ENCODE data around the gene OSBPL1A. TPM values are rescaled to one million over a fixed set of nuclear protein-coding genes. Genes with fewer than 3 reads are reported as not detected.

The OSBPL1A gene
- total and polyA plus RNA-seq, 2 of the 8 experiments (the other 6 are each of a cell fraction or from before 2014, with no cell fraction given), result 53.2 to 74.9 TPM

GRCh38 chr18:24127735-24128134, 269.9 kb downstream of the OSBPL1A start:
- no peak overlapping the region for H3K23ac ChIP-seq (ENCODE audit: insufficient read length)
- no peaks in the 10 kb centered on the region for H3K9me3 ChIP-seq (ENCODE audit: insufficient read depth in 2 of 2, low read depth in 1 of 2, low read length in 1 of 2)
- TF ChIP-seq USF2 (IDR thresholded peaks at IDR 0.05; ENCODE audit: low read length) (no peak), RBBP5 (IDR thresholded peaks at IDR 0.05; ENCODE audit: borderline replicate concordance, low read depth, low read length) (no peak), CTCF (IDR thresholded peaks at IDR 0.05; ENCODE audit: control extremely low read depth in 1 of 3, insufficient read depth in 1 of 3, low read depth in 1 of 3, low read length in 3 of 3) (no peak), CEBPB (IDR thresholded peaks at IDR 0.05; ENCODE audit: low read depth, low read length) (no peak), TAF7 (optimal IDR thresholded peaks at IDR 0.05; ENCODE audit: borderline replicate concordance, low read depth, low read length) (no peak), JUND (IDR thresholded peaks at IDR 0.05; ENCODE audit: low read length) (no peak), TEAD4 (IDR thresholded peaks at IDR 0.05; ENCODE audit: low read depth, low read length) (no peak), HDAC6 (IDR thresholded peaks at IDR 0.05; ENCODE audit: low read depth, low read length) (no peak), ZNF274 (IDR thresholded peaks at IDR 0.05; ENCODE audit: borderline replicate concordance, extremely low read depth, low read length) (no peak), SIN3A (conservative IDR thresholded peaks at IDR 0.05 in 1 of 2, IDR thresholded peaks at IDR 0.05 in 1 of 2; ENCODE audit: low read depth in 1 of 2, low read length in 2 of 2) (no peak)
- no peaks in the 10 kb centered on the region for H3K79me2 ChIP-seq (ENCODE audit: control insufficient read depth in 1 of 2, insufficient read depth in 2 of 2, low read length in 2 of 2)
- H3K4ac ChIP-seq (replicated peaks; ENCODE audit: insufficient read length, low read depth, low read length), result no peak overlapping the region
- H3K14ac ChIP-seq (ENCODE audit: insufficient read length), result no peak overlapping the region
- H3K18ac ChIP-seq (ENCODE audit: extremely low read depth, low read length), result no peak overlapping the region
- H3K4me3 ChIP-seq (ENCODE audit: extremely low read depth in 1 of 4, insufficient read depth in 2 of 4, low read depth in 3 of 4, low read length in 4 of 4), result no peak overlapping the region
- H4K91ac ChIP-seq (replicated peaks; ENCODE audit: insufficient read length, low read length), result no peak overlapping the region
- no peak overlapping the region for H2AK5ac ChIP-seq (ENCODE audit: low read depth, low read length)
- no peaks in the 10 kb centered on the region for H4K20me1 ChIP-seq (replicated peaks in 1 of 2; ENCODE audit: control insufficient read depth in 1 of 2, insufficient read depth in 2 of 2, low read length in 2 of 2)
- no peaks in the 10 kb centered on the region for H3K79me1 ChIP-seq (ENCODE audit: low read depth, low read length)
- no peak overlapping the region for H3K9ac ChIP-seq (replicated peaks in 1 of 4; ENCODE audit: extremely low read depth in 1 of 4, low read depth in 3 of 4, low read length in 3 of 4)
- 85% methylated on average over 3 of the region's 3 CpGs; no CpG with 5 or more reads in 1 of the 2 experiments for WGBS, 2 experiments (ENCODE audit: extremely low coverage in 1 of 2, insufficient coverage in 1 of 2, insufficient read length in 1 of 2, insufficient replicate concordance in 2 of 2, low coverage in 1 of 2, low lambda C conversion rate in 2 of 2, missing lambda C conversion rate in 1 of 2)
- H2BK12ac ChIP-seq (ENCODE audit: low read depth, low read length), result no peak overlapping the region
- no peak overlapping the region for H4K5ac ChIP-seq (ENCODE audit: insufficient read length, low read depth, low read length)
- H2AFZ ChIP-seq (ENCODE audit: low read length), result no peak overlapping the region
- no peak overlapping the region for H4K8ac ChIP-seq (ENCODE audit: extremely low read depth, insufficient read depth, low read length)
- no peak overlapping the region for H2BK20ac ChIP-seq (ENCODE audit: low read length)
- peaks cover 0 to 20% (median 1%) of the 10 kb centered on the region in 4 experiments; a peak in 4 of 8 replicates for H3K36me3 ChIP-seq (ENCODE audit: control insufficient read depth in 2 of 4, insufficient read depth in 4 of 4, low read length in 3 of 4)
- FAIRE-seq, result no peak
- ChIA-PET POLR2A (ENCODE audit: partially characterized antibody) (interaction anchor here (2.2 kb wide), 1 partner anchor 11 kb away, joined by 5 read pairs; the partner anchor contains the start of gene CABYR), CTCF (ENCODE audit: partially characterized antibody) (interaction anchor here (0.6 kb wide), 1 partner anchor 302 kb away, joined by 3 read pairs; no protein-coding TSS in a partner anchor)
- H2BK120ac ChIP-seq (replicated peaks; ENCODE audit: low read depth, low read length), result no peak overlapping the region
- no peak overlapping the region for H3K4me2 ChIP-seq (ENCODE audit: insufficient read depth in 1 of 2, low read depth in 2 of 2, low read length in 2 of 2)
- H2BK15ac ChIP-seq (ENCODE audit: low read length), result no peak overlapping the region
- H3K56ac ChIP-seq (replicated peaks; ENCODE audit: insufficient read length, low read depth, low read length), result no peak overlapping the region
- no peaks in the 10 kb centered on the region for H3K23me2 ChIP-seq (ENCODE audit: low read depth, low read length)
- H3K27ac ChIP-seq (ENCODE audit: low read depth, low read length), result no peak overlapping the region
- H2BK5ac ChIP-seq (ENCODE audit: low read depth, low read length), result no peak overlapping the region
- H3K27me3 ChIP-seq (replicated peaks in 1 of 4; ENCODE audit: control insufficient read depth in 3 of 4, extremely low read depth in 1 of 4, insufficient read depth in 3 of 4, low read length in 3 of 4), result no peaks in the 10 kb centered on the region
- no peaks in the 10 kb centered on the region for H3K4me1 ChIP-seq (replicated peaks in 1 of 4; ENCODE audit: control insufficient read depth in 3 of 4, insufficient read depth in 4 of 4, low read length in 3 of 4)
- no peak for DNase-seq (ENCODE audit: low read depth in 1 of 2, low spot score in 2 of 2)
